Stimulated activated naive CD8-positive, alpha-beta T cell treated with anti-CD3 and anti-CD28 coated beads, Interleukin-15, amount 100 ng/mL, for 72 hours (primary cell): Measurements from ENCODE around the gene RNF10.
A peak's percentile ranks its signal among the peaks of the same experiment; 100 is the strongest.
"Not testable (repeated sequence)": the region's sequence is repeated elsewhere in the genome, so short reads cannot be mapped to it uniquely, and the experiment has no call there.

Source experiments
- ATAC-seq: fragments of 150-1000 bp; cut with Tn5 transposase; 2 replicates; pipeline ENCODE4 v1.10.0; 2021; ENCODE audit warnings: mild to moderate bottlenecking, moderate library complexity
- DNase-seq, 2 donors: peaks; one replicate each; pipeline ENCODE4 v3.0.0; 2021 to 2022
- H3K27ac Mint-ChIP-seq, 2 donors: one replicate each; pipeline ENCODE4 v1.8.0; 2022; ENCODE audit warnings: mild to moderate bottlenecking in 2 of 2, mixed read lengths in 2 of 2, moderate library complexity in 2 of 2
- H3K27me3 Mint-ChIP-seq: one replicate; pipeline ENCODE4 v1.8.0; 2022; ENCODE audit warnings: mixed read lengths
- H3K4me1 Mint-ChIP-seq: one replicate; pipeline ENCODE4 v1.8.0; 2022; ENCODE audit warnings: mild to moderate bottlenecking, mixed read lengths
- H3K4me3 Mint-ChIP-seq, 2 donors: one replicate each; pipeline ENCODE4 v1.8.0; 2022; ENCODE audit warnings: mild to moderate bottlenecking in 2 of 2, mixed read lengths in 2 of 2, moderate library complexity in 1 of 2
- H3K9me3 Mint-ChIP-seq, 2 donors: one replicate each; pipeline ENCODE4 v1.8.0; 2022; ENCODE audit warnings: mixed read lengths in 2 of 2

Gene RNF10

DNA sequence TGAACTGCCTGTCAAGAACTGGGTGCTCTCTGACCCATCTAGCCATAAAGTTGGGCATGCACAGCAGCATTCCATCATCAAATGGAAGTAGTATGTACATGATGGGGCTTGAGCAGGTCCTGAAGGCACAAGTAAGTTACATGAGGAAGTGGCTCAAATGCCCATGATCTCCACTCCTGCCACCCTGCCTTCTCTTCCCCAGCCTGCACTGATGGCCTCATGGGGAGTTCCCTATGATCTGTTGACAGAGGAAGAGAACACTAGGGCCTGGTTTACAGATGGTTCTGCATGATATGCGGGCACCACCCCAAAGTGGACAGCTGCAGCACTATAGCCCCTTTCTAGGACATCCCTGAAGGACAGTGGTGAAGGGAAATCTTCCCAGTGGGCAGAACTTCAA lies 77.4 kb downstream of the RNF10 start:
- not testable (repeated sequence) for DNase-seq, ATAC-seq, H3K27ac Mint-ChIP-seq, H3K4me3 Mint-ChIP-seq, H3K27me3 Mint-ChIP-seq, H3K9me3 Mint-ChIP-seq
- peaks cover 11% of the 10 kb centered on the region for H3K4me1 Mint-ChIP-seq

DNA sequence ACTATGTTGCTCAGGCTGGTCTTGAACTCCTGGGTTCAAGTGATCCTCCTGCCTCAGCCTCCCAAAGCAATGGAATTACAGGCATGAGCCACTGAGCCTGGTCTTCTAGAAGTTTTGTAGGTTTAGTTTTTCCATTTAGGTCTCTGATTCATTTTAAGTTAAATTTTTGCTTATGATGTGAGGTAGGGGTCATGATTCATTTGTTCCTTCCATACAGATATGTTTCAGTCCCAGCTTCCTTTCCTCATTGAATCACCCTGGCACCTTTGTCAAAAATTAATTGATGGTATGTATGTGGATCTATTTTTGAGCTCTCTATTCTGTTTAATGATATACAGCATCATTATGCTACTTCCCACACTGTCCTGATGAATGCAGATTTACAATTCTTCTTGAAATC lies 80.7 kb downstream of the RNF10 start:
- Mint-ChIP-seq H3K9me3 (no peaks in the 10 kb centered on the region), H3K27me3 (peaks cover 36% of the 10 kb centered on the region), H3K27ac (no peak overlapping the region), H3K4me1 (peaks cover 11% of the 10 kb centered on the region), H3K4me3 (no peak overlapping the region)
- ATAC-seq (no peak), DNase-seq (no peak)

DNA sequence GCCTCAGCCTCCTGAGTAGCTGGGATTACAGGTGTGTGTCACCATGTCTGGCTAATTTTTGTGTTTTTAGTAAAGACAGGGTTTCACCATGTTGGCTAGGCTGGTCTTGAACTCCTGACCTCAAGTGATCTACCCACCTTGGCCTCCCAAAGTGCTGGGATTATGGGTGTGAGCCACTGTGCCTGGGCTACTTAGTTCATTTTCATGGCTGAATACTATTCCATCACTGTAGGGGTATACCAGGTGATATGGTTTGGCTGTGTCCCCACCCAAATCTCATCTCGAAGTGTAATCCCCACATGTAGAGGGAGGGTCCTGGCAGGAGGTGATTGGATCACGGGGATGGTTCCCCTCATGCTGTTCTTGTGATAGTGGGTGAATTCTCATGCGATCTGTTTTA lies 83.0 kb downstream of the RNF10 start:
- not testable (repeated sequence) for ATAC-seq, DNase-seq, H3K27ac Mint-ChIP-seq, H3K4me3 Mint-ChIP-seq, H3K9me3 Mint-ChIP-seq
- H3K4me1 Mint-ChIP-seq, result peaks cover 11% of the 10 kb centered on the region
- peaks cover 48% of the 10 kb centered on the region for H3K27me3 Mint-ChIP-seq

DNA sequence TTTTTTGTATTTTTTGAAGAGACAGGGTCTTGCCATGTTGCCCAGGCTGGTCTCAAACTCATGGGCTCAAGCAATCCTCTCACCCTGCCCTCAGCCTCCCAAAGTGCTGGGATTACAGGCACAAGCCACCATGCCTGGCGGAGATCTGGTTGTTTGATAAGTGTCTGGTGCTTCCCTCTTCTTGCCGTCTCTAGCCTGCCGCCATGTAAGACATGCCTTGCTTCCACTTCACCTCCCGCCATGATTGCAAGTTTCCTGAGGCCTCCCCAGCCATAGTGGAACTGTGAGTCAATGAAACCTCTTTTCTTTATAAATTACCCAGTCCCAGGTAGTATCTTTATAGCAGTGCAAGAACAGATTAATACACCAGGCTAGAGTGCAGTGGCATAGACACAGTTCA lies 83.6 kb downstream of the RNF10 start:
- Mint-ChIP-seq H3K4me1 (peaks cover 11% of the 10 kb centered on the region), H3K27me3 (peaks cover 49% of the 10 kb centered on the region)
- not testable (repeated sequence) for H3K27ac Mint-ChIP-seq, H3K9me3 Mint-ChIP-seq, DNase-seq, ATAC-seq, H3K4me3 Mint-ChIP-seq

DNA sequence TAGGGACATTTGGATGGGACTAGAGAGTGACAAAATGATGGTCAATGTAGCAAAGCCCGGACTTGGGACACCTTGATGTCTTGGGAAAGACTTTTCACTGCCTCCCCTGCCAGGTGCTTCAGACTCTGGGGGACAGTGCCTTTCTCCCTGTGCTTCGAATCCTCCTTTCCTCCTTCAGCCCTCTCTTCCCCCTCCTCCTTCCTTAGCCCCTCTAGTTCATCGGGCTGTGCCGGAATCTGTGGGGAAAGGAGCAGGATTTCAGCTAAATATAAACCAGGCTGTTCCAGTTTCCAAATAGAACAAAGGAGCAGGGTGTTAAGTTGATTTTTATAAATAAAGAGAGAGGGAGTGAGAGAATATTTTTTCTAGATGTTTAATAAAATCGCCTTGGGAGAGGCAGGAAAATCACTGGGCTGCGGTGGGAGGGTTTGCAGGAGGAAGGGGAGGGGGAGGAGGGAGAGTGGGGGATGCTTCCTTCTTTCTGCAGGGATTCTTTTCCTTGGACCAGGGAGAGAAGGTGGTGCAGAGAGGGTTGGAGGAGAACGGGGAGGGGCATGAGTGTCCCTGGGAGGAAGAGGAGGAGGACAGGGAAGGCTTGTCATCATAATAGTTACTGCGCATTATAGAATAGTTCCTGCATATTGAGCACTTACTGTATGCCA lies 84.9 kb downstream of the RNF10 start:
- Mint-ChIP-seq H3K9me3 (no peaks in the 10 kb centered on the region), H3K27me3 (peaks cover 49% of the 10 kb centered on the region), H3K4me1 (peaks cover 11% of the 10 kb centered on the region), H3K27ac (no peak overlapping the region), H3K4me3 (no peak overlapping the region)
- DNase-seq (no peak), ATAC-seq (no peak)

DNA sequence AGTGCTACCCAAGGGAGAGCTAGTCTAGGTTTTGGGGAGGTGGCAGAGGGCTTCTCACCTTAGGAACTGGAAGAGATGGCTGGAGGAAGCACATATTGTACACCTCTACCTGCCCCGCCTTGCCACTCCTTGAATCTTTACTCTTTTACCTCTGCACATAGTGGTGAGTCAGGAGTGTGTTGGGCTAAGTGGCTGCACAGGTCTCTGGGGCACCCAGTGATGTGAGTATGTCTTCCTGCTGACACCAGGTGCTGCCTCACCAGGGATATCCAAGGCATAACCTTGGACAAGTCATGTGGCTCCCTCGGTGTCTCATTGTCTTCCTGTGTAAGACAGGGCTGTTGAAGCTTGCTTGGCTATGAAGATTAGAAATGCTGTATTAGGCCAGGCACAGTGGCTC lies 86.5 kb downstream of the RNF10 start:
- no peaks in the 10 kb centered on the region for H3K9me3 Mint-ChIP-seq
- ATAC-seq (no peak), DNase-seq (no peak)
- H3K4me3 Mint-ChIP-seq, result no peak overlapping the region
- H3K27ac Mint-ChIP-seq, result no peak overlapping the region
- no peaks in the 10 kb centered on the region for H3K4me1 Mint-ChIP-seq
- peaks cover 49% of the 10 kb centered on the region for H3K27me3 Mint-ChIP-seq

DNA sequence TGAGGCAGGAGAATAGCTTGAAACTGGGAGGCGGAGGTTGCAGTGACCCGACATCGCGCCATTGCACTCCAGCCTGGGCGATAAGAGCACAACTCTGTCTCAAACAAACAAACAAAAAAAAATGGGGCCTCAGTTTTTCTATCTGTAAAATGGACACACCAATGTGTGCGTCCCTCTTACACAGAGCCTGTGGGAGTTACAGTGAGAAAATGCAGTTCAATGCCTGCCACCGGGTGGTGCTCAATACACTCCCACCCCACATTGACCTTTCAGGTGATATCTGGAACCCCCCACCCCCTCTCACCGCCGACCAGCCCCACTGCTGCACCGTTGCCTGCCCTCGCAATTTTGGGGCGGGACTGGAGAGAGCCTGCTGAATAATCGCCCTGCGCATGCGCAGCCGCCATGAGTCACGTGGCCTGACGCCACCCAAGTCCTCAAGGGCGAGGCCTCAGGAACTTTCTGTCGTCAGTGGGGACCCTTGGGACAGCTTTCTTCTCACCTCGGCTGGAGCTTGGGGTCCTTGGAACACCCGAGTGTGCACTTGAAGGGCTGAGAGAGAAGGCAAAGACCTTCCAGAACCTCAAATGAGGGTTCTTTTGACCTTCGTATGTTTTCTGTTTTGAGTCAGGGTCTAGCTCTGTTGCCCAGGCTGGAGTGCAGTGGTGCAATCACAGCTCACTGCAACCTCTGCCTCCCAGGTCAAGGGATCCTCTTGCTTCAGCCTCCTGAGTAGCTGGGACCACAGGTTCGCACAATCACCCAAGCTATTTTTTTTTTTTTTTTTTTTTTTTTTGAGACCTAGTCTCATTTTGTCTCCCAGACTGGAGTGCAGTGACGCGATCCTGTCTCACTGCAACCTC lies 91.6 kb downstream of the RNF10 start:
- Mint-ChIP-seq H3K9me3 (no peaks in the 10 kb centered on the region), H3K4me1 (no peaks in the 10 kb centered on the region), H3K27me3 (peaks cover 11% of the 10 kb centered on the region), H3K27ac (peak overlapping the region in 1 of 2 donors; percentile 82), H3K4me3 (no peak overlapping the region)
- peak; percentile 24 to 63 for DNase-seq
- ATAC-seq, result peak; percentile 82
